Skeletal muscle tissue (tissue), 4 donors: ENCODE data around the gene SPAG9. TPM values are rescaled to one million over a fixed set of nuclear protein-coding genes. Genes with fewer than 3 reads are reported as not detected.
A peak's percentile ranks its signal among the peaks of the same experiment; 100 is the strongest.
"Not testable (repeated sequence)": the region's sequence is repeated elsewhere in the genome, so short reads cannot be mapped to it uniquely, and the experiment has no call there.

Experiments used
- H3K27ac ChIP-seq: one replicate; pipeline ENCODE4 v1.7.0; 2013; ENCODE audit warnings: mild to moderate bottlenecking, low read depth, low read length, inconsistent platforms
- H3K27me3 ChIP-seq, 3 donors: one replicate each; pipeline ENCODE4 v1.7.0; 2013; ENCODE audit warnings: low read length in 3 of 3; ENCODE audit not compliant: control insufficient read depth in 3 of 3, insufficient read depth in 3 of 3
- H3K36me3 ChIP-seq, 3 donors: one replicate each; pipeline ENCODE4 v1.7.0; 2013; ENCODE audit warnings: low read length in 3 of 3; ENCODE audit not compliant: control insufficient read depth in 3 of 3, insufficient read depth in 3 of 3
- H3K4me1 ChIP-seq, 3 donors: one replicate each; pipeline ENCODE4 v1.7.0; 2013; ENCODE audit warnings: low read length in 3 of 3, mild to moderate bottlenecking in 3 of 3; ENCODE audit not compliant: control insufficient read depth in 3 of 3, insufficient read depth in 3 of 3
- H3K4me3 ChIP-seq, 3 donors: one replicate each; pipeline ENCODE4 v1.7.0; 2013; ENCODE audit warnings: low read length in 3 of 3
- H3K9ac ChIP-seq, 3 donors: one replicate each; pipeline ENCODE4 v1.7.0; 2013; ENCODE audit warnings: low read length in 3 of 3, mild to moderate bottlenecking in 3 of 3, moderate library complexity in 2 of 3, low read depth in 1 of 3
- H3K9me3 ChIP-seq, 3 donors: one replicate each; pipeline ENCODE4 v1.7.0; 2013; ENCODE audit warnings: low read length in 3 of 3; ENCODE audit not compliant: control insufficient read depth in 3 of 3
- total RNA-seq: library from RNA; depleted of rRNA; stranded (reverse); fragments of >200 nt; gene quantifications from one replicate; pipeline ENCODE4 v1.2.3, GENCODE V29; 2014
- donor health status: Osteomylitis.

SPAG9 gene
- total RNA-seq, 1 donor from 2014 or later: 92.9 TPM

DNA sequence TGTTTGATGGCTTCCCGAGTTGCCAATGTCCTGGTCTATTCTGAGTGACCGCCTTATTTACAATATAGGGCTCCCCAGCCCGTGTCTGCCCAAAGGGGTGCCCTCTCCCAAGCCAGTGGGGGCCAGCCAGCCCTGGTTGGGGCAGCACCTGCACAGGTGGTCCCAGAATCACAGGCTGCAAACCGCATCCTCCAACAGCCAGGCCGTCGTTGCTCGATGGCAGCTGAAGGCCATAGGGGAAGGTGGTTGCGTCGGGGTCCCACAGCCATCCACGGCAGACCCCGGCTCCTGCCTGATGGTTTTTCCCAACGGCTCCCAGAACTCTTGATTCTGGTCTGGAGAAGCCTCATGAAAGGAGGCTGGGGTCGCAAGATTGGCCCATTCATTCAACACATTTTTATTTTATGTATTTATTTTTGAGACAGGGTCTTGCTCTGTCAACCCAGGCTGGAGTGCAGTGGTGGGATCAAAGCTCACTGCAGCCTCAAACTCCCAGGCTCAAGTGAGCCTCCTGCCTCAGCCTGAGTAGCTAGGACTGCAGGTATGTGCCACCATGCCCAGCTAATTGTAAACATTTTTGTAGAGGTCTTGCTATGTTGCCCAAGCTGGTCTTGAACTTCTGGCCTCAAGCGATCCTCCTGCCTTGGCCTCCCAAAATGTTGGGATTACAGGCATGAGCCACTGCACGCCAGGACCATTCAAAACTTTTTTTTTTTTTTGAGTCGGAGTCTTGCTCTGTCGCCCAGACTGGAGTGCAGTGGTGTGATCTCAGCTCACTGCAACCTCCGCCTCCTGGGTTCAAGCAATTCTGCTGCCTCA is 175.6 kb downstream of the SPAG9 start:
- Histone ChIP-seq H3K27me3 (no peaks in the 10 kb centered on the region), H3K9ac (peak overlapping the region; percentile 76 to 86 (median 84)), H3K4me3 (peak overlapping the region; percentile 62 to 68 (median 65)), H3K27ac (peak overlapping the region; percentile 99), H3K4me1 (peaks cover 63 to 80% (median 72%) of the 10 kb centered on the region in 3 donors), H3K9me3 (no peaks in the 10 kb centered on the region), H3K36me3 (no peaks in the 10 kb centered on the region)

DNA sequence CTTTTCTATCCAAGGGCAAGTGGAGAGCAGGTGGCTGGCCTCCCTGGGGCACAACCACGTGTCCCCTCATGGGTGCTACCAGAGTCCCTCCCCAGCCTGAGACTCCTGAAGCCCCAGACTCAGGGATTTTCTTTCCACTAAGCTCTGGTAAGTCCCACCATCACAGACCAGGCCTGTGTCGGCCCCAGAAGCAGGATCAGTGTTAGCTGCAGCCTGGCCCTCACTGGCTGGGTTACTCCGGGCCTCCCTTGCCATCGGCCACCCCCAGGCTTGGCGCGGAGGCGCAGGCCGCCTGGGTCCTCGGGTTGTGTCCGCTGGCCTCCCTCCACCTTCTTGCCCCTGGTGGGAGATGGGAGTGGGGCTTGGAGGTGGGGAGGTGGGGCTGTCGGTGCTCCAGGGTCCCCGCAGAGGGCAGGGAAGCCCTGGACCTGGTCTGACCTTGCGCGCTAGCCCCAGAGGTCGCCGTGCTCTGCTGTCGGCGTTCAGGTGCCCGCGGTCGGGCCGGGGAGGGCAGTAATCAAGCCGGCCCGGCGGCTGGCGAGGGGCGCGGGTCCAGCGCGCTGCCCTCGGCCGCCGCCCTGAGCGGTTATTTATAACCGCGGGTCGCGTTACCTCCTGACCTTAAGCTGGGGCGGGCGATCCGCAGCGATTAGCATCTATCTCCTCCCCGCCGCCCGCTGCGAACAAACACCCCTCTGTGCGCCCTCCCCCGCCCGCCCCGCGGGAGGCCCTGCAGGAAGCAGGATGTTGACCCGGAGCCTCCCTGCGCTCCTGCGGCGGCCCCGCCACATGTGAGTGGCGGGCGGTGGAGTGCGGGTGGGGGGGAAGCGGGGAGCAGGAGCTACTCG is 176.4 kb downstream of the SPAG9 start:
- H3K27ac ChIP-seq: peak overlapping the region; percentile 99
- no peaks in the 10 kb centered on the region for H3K36me3 ChIP-seq
- no peaks in the 10 kb centered on the region for H3K27me3 ChIP-seq
- H3K4me1 ChIP-seq: peaks cover 60 to 80% (median 72%) of the 10 kb centered on the region in 3 donors
- H3K4me3 ChIP-seq: peak overlapping the region; percentile 65 to 81 (median 77)
- H3K9me3 ChIP-seq: no peaks in the 10 kb centered on the region
- H3K9ac ChIP-seq: peak overlapping the region; percentile 87 to 96 (median 93)

DNA sequence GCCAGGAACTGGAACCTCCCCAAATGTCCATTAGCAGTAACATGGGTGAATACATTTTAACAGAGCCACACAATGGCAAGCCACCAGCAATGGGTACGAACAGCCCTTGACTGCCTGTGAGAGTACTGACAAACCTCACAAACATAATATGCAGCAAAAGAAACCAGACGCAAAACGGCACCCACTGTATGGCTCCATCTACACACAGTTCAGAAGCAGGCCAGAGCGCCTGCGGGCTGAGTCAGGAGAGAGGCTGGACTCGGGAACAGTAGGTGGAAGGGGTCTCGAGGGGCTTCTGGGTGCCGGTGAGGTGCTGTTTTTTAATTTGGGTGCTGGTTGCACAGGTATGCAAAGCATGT is 177.1 kb downstream of the SPAG9 start:
- Histone ChIP-seq H3K4me1 (peaks cover 52 to 79% (median 65%) of the 10 kb centered on the region in 3 donors), H3K9me3 (no peaks in the 10 kb centered on the region), H3K27ac (peak overlapping the region; percentile 99), H3K27me3 (no peaks in the 10 kb centered on the region), H3K9ac (peak overlapping the region; percentile 87 to 96 (median 93)), H3K4me3 (peak overlapping the region in 2 of 3 donors; percentile 64 to 77), H3K36me3 (no peaks in the 10 kb centered on the region)

DNA sequence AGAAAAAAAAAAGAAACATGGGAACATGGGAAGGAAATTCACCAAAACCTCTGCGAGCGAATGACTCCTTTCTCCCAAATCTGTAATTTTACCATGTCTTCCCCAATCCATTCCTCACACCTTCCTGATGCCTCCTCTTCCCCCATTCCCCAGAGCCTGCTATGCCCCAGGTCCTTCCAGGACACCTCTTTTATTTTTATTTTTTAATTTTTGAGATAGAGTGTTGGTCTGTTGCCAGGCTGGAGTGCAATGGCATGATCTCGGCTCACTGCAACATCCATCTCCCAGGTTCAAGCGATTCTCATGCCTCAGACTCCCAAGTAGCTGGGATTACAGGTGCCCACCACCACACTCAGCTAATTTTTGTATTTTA is 179.0 kb downstream of the SPAG9 start:
- H3K27me3 ChIP-seq, H3K9me3 ChIP-seq, H3K4me3 ChIP-seq, H3K36me3 ChIP-seq, H3K9ac ChIP-seq: not testable (repeated sequence)
- Histone ChIP-seq H3K27ac (peak overlapping the region; percentile 99), H3K4me1 (peaks cover 37 to 62% (median 47%) of the 10 kb centered on the region in 3 donors)

DNA sequence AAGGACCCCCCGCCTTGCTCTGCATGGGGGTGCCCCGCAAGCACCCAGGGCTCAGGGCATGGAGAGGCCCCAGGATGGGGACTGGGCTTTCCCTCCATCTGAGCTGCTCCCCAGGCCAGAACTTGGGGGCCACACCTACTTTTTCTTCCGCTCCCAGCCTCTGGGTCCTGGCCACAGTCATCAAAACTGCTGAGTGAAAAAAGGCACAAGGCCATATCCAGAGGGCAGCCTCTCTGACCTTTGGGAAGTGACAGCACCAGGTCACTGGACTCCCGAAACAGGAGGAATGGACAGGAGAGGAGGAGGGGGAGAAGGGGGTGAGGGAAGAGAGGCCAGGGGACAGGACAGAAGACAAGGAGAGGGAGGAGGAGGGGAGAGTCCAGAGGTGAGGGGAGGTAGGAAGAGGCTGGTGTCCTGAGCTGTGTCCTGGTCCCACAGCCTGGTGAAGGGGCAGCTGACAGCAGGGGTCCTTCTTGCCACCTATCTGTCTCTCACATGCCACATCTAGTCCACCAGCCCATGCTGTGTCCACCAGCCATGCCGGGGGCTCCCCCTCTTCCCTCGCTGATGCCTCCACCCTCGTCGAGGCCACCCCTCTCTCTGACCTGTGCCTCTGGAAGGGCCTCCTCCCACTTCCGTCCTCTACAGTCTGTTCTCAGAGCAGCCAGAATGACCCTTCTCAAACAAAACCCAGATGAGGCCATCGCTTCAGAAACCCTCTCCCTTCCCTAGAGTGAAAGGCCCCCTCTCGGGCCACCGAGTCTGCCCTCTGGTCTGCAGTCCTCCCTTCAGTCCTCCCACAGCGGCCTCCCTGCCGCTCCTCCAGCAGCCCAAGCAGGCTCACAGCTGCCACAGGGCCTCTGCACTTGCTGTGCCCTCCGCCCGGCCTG is 180.6 kb downstream of the SPAG9 start:
- Histone ChIP-seq H3K4me1 (peaks cover 35 to 59% (median 46%) of the 10 kb centered on the region in 3 donors), H3K4me3 (no peak overlapping the region), H3K9ac (peak overlapping the region in 2 of 3 donors; percentile 6 to 45), H3K27ac (peak overlapping the region; percentile 30), H3K36me3 (no peaks in the 10 kb centered on the region), H3K27me3 (no peaks in the 10 kb centered on the region), H3K9me3 (no peaks in the 10 kb centered on the region)

DNA sequence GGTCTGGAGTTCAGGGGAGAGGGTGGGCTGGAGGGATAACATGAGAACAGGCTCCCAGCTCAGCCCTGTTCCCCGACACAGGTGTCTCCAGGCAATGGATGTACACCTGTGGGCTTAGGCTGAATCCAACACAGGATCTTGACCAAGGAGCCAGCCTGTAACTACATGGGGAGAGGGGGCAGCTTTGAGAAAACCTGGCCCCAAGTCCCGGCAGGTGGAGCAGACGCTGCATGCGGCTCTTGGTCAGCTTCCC is 181.2 kb downstream of the SPAG9 start:
- Histone ChIP-seq H3K4me3 (no peak overlapping the region), H3K27ac (peak overlapping the region; percentile 30), H3K4me1 (peaks cover 34 to 62% (median 48%) of the 10 kb centered on the region in 3 donors), H3K9me3 (no peaks in the 10 kb centered on the region), H3K36me3 (no peaks in the 10 kb centered on the region), H3K9ac (peak overlapping the region in 2 of 3 donors; percentile 6 to 45), H3K27me3 (no peaks in the 10 kb centered on the region)

DNA sequence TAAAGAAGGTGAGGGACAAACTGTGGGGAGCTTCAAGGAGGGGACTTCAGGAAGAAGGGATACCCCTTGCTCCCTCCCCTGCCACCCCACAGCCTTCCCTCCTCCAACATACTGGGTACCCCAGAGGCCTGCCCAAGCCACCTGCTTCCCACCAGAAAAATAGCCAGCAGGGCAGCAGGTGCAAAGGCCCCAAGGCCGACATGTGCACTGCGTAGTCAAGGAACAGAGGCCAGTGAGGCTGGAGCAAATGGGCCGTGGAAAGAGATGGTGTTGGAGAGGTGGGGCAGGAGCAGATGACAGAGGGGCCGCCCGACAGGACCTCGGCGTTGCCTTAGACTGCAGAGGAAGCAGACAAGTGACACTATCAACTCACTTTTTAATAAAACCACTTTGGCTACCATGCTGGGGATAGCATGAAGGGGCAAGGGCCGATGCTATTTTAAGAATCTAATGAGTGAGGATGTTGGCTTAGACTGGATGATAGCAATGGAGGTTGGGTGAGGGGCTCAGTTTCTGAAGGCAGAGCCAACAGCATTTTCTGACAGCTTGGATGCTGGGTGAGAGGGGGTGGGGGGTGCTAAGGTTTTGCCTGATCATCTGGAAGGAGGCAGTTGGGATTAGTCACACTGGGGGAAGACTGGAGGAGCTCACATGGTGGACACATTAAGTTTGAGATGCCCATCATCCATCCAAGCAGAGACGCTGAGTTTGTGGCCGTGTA is 181.7 kb downstream of the SPAG9 start:
- H3K9me3 ChIP-seq: no peaks in the 10 kb centered on the region
- H3K36me3 ChIP-seq: no peaks in the 10 kb centered on the region

DNA sequence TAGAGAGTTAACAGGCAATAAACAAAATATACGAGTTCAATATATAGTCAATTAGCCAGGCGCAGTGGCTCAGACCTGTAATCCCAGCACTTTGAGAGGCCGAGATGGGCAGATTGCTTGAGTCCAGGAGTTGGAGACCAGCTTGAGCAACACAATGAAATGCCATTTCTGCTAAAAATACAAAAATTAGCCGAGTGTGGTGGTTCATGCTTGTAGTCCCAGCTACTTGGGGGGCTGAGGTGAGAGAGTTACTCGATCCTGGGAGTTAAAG is 184.7 kb downstream of the SPAG9 start:
- peaks cover 31 to 63% (median 43%) of the 10 kb centered on the region in 3 donors for H3K4me1 ChIP-seq

More for the DNA sequence above, 181.7 kb downstream of the SPAG9 start:
- H3K27me3 ChIP-seq: no peaks in the 10 kb centered on the region
- peaks cover 31 to 62% (median 48%) of the 10 kb centered on the region in 3 donors for H3K4me1 ChIP-seq
- no peak overlapping the region for H3K27ac ChIP-seq
- peak overlapping the region in 1 of 3 donors; percentile 45 for H3K9ac ChIP-seq
- no peak overlapping the region for H3K4me3 ChIP-seq

DNA sequence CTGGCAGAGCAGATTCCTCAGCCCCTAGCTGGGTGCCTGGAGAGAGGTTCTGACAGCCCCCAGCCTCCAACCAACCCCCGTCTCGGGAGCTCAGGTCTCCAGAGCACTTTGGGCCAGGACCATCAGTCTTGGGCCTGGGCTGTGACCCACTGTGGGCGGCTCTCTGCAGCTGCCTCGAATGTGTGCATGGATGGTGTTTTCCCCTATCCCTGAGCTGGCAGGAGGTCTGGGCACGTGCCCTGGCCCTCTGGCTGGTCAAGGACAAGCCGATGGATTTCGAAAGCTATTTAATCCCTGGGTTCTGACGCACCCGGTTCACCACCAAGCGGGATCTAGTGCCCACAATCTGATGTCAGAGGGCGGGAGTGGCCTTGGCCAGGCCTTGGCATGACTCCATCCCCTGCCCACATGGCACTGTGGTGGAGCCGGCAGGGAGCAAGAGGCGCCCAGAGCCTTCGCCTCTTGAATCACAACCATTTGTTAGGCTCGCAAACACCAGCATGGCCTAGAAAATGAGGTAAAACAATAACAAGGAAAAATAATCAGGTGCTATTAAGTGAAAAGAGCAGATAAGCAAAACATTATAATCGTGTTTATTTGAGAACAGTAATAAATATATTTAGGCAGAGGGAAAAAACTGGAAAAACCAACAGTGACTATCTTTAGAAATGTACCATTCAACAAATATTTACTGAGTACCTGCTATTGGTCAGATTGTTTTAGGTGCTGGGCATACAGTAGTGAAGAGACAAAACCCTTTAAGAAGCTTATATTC is 185.3 kb downstream of the SPAG9 start:
- H3K9ac ChIP-seq: peak overlapping the region; percentile 53 to 75 (median 59)
- H3K27ac ChIP-seq: peak overlapping the region; percentile 99
- no peaks in the 10 kb centered on the region for H3K27me3 ChIP-seq
- peaks cover 36 to 66% (median 49%) of the 10 kb centered on the region in 3 donors for H3K4me1 ChIP-seq
- no peak overlapping the region for H3K4me3 ChIP-seq
- no peaks in the 10 kb centered on the region for H3K36me3 ChIP-seq
- H3K9me3 ChIP-seq: no peaks in the 10 kb centered on the region

More for the DNA sequence above, 184.7 kb downstream of the SPAG9 start:
- H3K27me3 ChIP-seq: no peaks in the 10 kb centered on the region
- peak overlapping the region; percentile 99 for H3K27ac ChIP-seq
- peak overlapping the region; percentile 53 to 75 (median 59) for H3K9ac ChIP-seq
- H3K9me3 ChIP-seq: no peaks in the 10 kb centered on the region
- H3K4me3 ChIP-seq: no peak overlapping the region
- no peaks in the 10 kb centered on the region for H3K36me3 ChIP-seq
